22Rv1 (cell line): ENCODE measurements around the gene FBXL16.

Source experiments
- ZFX ChIP-seq: fragments of 450-650 bp; IDR thresholded peaks from 2 replicates; pipeline ENCODE4 v1.6.1; 2017; ENCODE audit warnings: antibody characterized with exemption, borderline replicate concordance
- TF ChIP-seq, protein P1 (sequence below): fragments of 450-650 bp; IDR thresholded peaks from 2 replicates; pipeline ENCODE4 v1.5.1; 2017; ENCODE audit warnings: mild to moderate bottlenecking

DNA sequence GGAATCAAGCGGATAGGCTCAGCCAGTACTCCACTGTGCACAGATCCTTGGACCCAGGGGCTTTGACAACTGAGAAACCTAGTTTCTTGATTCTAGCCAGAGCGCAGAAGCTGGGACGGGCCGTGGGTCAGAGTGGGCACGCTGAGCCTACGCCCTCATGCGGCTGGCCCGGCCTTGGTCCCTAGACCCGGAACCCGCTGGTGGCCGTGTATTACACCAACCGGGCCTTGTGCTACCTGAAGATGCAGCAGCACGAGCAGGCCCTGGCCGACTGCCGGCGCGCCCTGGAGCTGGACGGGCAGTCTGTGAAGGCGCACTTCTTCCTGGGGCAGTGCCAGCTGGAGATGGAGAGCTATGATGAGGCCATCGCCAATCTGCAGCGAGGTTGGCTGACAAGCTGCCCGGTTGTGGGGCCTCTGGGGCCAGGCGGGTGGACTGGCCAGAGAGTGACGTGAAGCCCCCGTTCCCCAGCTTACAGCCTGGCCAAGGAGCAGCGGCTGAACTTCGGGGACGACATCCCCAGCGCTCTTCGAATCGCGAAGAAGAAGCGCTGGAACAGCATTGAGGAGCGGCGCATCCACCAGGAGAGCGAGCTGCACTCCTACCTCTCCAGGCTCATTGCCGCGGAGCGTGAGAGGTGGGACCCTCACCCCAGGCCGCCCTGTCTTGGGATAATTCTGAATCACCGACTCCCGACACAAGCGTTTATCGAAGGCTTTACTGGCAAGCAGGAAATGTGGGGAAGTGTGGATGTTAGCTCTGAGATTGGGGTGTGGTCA lies 24.4 kb downstream of the FBXL16 start:
- TF ChIP-seq, protein P1, sequence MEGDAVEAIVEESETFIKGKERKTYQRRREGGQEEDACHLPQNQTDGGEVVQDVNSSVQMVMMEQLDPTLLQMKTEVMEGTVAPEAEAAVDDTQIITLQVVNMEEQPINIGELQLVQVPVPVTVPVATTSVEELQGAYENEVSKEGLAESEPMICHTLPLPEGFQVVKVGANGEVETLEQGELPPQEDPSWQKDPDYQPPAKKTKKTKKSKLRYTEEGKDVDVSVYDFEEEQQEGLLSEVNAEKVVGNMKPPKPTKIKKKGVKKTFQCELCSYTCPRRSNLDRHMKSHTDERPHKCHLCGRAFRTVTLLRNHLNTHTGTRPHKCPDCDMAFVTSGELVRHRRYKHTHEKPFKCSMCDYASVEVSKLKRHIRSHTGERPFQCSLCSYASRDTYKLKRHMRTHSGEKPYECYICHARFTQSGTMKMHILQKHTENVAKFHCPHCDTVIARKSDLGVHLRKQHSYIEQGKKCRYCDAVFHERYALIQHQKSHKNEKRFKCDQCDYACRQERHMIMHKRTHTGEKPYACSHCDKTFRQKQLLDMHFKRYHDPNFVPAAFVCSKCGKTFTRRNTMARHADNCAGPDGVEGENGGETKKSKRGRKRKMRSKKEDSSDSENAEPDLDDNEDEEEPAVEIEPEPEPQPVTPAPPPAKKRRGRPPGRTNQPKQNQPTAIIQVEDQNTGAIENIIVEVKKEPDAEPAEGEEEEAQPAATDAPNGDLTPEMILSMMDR, result peak; percentile 34
- no peak for TF ChIP-seq ZFX
